ENCODE measurements around the gene CAMSAP1.

The CAMSAP1 gene

GRCh38 chr9:135788576-135789300 lies 118.6 kb downstream of the CAMSAP1 start:
- no peak for DNase-seq

- DNase-seq: no peak
Measured at GRCh38 chr9:135787776-135788575, 119.4 kb downstream of the CAMSAP1 start.

- no peak for DNase-seq
Measured at GRCh38 chr9:135787317-135787716, 120.0 kb downstream of the CAMSAP1 start.

- no peak for DNase-seq
Measured at GRCh38 chr9:135786146-135786690, 121.1 kb downstream of the CAMSAP1 start.

- no peak for DNase-seq
Measured at GRCh38 chr9:135785013-135785575, 122.3 kb downstream of the CAMSAP1 start.

GRCh38 chr9:135783540-135784245 lies 123.7 kb downstream of the CAMSAP1 start:
- no peak for DNase-seq

- no peak for DNase-seq
Measured at GRCh38 chr9:135782946-135783345, 124.4 kb downstream of the CAMSAP1 start.

GRCh38 chr9:135780626-135781025 lies 126.7 kb downstream of the CAMSAP1 start:
- no peak for DNase-seq

- no peak for DNase-seq
Measured at GRCh38 chr9:135780086-135780485, 127.3 kb downstream of the CAMSAP1 start.

GRCh38 chr9:135779571-135779970 lies 127.8 kb downstream of the CAMSAP1 start:
- no peak for DNase-seq

GRCh38 chr9:135778421-135778820 lies 128.9 kb downstream of the CAMSAP1 start:
- DNase-seq: no peak

- DNase-seq: no peak
Measured at GRCh38 chr9:135777623-135778177, 129.6 kb downstream of the CAMSAP1 start.

- DNase-seq: no peak
Measured at GRCh38 chr9:135776893-135777622, 130.3 kb downstream of the CAMSAP1 start.

- DNase-seq: no peak
Measured at GRCh38 chr9:135775911-135776310, 131.4 kb downstream of the CAMSAP1 start.

GRCh38 chr9:135774794-135775525 lies 132.4 kb downstream of the CAMSAP1 start:
- no peak for DNase-seq

- DNase-seq: no peak
Measured at GRCh38 chr9:135774239-135774747, 133.1 kb downstream of the CAMSAP1 start.

- no peak for DNase-seq
Measured at GRCh38 chr9:135773530-135774238, 133.7 kb downstream of the CAMSAP1 start.

- no peak for DNase-seq
Measured at GRCh38 chr9:135772702-135773493, 134.4 kb downstream of the CAMSAP1 start.

- DNase-seq: no peak
Measured at GRCh38 chr9:135772056-135772646, 135.2 kb downstream of the CAMSAP1 start.
